B cell (primary cell): Measurements from ENCODE around the gene ASTN2.

ENCODE experiments used
- CTCF ChIP-seq: fragments of 200-600 bp; IDR thresholded peaks from one replicate; pipeline ENCODE4 v1.8.0; 2022; ENCODE audit warnings: antibody characterized with exemption, mild to moderate bottlenecking
- EZH2 ChIP-seq: IDR thresholded peaks from 2 replicates; pipeline ENCODE4 v1.6.1; 2012; ENCODE audit warnings: borderline replicate concordance, low read depth, mild to moderate bottlenecking, moderate library complexity, low read length; ENCODE audit not compliant: insufficient read depth, poor library complexity, severe bottlenecking

GRCh38 chr9:117424291-117424690 lies 9.4 kb upstream of the ASTN2 start:
- TF ChIP-seq CTCF: no peak
- TF ChIP-seq EZH2: no peak
